GM11168 (cell line): ENCODE results near the gene MSX1.

Source experiments
- in situ Hi-C: fragments of 300-500 bp; cut with MboI; formaldehyde crosslinking; loops from one replicate; pipeline ENCODE4 v1.12.0; 2022; ENCODE audit warnings: low sequenced_read_pairs; ENCODE audit not compliant: unreplicated experiment

The MSX1 gene

DNA sequence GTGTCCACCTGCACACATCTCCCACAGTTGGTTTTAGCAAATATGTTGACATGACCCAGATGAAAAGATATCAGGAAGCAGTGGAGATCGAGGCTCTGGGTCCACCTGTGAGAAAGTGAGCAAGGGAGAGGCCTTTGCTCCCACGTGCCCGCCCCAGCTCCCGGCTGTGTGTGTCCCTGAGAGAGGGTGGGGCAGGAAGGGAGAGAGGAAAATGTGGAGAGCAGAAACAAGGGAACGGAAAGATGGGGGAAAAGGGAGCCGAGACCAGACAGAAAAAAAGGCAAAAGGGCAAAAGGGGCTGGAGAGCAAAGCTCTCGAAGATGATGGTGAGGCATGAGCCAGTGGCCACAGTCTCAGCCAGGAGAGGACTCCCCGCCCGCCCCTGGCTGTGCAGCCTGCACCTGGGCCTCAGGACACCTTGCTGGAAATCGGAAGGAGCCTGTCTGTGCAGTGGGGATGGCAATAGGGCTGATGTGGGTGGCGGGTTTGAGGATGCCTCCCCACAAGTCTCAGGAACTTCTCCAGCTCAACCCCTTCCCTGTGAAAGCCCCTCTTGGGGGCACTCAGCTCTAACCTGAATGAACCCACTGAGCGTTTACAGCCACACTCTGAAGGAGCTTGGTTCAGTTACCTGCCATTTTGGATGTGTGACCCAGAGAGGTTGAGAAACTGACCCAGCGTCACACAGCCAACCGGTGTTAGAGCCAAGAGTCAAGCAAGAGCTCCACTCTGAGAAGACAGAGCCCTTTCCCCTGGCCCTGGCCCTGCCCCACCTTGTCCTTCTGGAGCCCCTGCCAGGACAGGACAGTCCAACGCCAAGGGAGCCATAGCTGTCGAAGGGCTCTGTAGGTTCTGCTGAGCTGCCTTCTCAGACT is 20.3 kb upstream of the MSX1 start:
- in situ Hi-C loops: no loop called here

DNA sequence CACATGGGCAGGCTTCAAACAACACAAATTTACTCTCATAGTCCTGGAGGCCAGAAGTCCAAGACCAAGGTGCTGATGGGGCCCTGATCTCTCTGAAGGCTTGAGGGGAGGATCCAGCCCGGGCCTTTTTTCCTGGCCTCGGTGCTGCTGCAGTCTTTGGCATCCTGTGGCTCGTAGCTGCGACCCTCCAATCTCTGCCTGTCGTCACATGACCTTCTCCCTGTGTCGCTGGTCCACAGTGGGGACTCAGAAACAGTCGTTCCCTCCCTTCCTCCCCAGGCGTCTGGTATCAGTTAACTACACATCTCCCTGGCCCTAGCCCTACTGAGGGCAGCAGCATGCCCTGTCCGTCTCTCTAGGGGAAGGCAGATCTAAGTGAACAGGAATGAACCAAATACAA is 19.1 kb upstream of the MSX1 start:
- in situ Hi-C loops: no loop called here

- in situ Hi-C loops: no loop called here
These were observed 18.3 kb upstream of the MSX1 start for GRCh38 chr4:4841156-4841555.

- in situ Hi-C loops: no loop called here
These were observed 16.7 kb upstream of the MSX1 start for GRCh38 chr4:4842476-4843441.

DNA sequence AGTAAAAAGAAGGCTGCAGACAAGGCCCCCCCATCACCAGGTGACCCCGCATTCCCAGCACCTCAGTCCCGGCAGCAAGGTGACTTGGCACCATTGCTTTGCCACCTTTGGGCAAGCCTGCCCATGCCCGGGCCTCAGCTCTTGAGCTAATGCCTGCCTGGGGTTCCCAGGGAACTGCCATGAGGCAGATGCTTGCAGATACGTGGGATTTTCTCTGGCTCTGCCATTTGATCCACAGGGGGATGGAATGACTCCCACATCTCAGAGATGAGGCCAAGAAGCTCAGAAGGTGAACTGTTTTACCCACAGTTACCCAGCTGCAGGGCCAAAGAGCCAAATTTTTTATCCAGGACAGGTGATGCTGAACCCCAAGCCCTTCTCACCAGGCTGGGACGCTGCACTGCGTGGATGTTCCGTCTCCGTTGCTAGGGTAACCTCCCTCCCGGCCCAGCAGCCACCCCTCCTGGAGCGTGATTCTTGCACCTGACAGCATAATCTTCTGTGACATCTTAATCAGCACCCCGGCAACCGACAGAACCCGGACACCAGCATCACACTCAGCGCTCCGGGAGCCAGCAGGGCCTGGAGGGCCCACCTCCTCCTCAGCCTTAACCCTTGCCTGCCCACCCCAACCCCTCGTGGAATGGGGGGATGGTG is 15.7 kb upstream of the MSX1 start:
- in situ Hi-C loops: no loop called here

DNA sequence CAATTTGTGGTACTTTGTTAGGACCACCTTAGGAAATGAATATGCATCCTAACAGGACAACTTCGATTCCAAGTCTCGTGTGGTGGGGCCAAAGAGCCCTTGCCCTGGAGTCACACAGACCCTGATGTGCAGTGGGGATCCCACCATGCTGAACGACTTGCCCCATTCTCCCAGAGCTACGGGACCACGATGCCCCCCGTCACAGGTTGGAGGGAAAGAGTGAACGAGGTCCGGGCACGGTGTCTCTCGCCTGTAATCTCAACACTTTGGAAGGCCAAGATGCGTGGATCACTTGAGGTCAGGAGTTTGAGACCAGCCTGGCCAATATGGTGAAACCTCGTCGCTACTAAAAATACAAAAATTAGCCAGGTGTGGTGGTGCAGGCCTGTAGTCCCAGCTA is 14.4 kb upstream of the MSX1 start:
- in situ Hi-C loops: no loop called here

- in situ Hi-C loops: no loop called here
These were observed 12.5 kb upstream of the MSX1 start for GRCh38 chr4:4847011-4847410.

GRCh38 chr4:4848540-4848939 is 10.9 kb upstream of the MSX1 start:
- in situ Hi-C loops: no loop called here

DNA sequence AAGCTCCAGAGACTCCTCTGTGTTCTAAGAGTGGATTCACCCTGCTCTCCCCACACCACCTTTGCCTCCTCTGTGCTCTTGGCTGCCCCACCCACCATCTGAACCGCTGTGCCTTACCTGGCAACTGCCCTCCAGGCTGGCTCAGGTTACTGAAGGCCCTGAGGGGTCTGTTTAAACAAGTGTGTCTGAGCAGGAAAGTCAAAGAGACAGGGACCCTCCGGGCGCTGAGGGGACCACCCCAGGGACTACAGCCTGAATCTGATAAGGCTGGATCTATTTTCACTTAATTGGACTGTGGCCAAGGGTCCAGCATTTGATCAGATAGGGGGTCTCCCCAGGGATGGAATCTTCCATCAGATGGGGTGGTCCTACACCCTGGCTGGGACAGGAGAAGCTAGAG is 10.4 kb upstream of the MSX1 start:
- in situ Hi-C loops: no loop called here

DNA sequence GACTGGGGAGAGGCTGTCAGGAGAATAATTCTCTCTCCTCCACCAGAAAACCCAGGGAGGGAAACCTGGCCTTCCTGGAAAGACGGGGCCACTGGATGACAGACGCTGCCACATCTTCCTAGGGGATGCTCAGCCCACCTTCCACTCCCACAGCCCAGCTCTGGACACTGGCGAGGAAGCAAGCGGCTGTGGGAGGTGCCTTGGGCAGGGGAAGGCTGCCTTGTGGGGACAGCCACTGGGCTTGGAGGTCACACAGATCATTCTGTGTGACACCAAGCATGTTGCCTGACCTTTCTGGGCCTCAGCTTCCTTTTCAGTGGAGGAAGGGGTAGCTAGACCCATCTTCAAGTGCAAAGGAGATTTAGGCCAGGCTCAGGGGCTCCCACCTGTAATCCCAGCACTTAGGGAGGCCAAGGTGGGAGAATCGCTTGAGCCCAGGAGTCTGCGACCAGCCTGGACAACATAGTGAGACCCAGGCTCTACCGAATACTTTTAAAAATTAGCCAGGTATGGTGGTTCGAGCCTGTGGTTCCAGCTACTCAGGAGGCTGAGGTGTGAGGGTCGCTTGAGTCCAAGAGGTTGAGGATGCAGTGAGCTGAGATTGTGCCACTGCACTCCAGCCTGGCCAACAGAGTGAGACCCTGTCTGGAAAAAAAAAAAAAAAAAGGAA is 9.8 kb upstream of the MSX1 start:
- in situ Hi-C loops: no loop called here

DNA sequence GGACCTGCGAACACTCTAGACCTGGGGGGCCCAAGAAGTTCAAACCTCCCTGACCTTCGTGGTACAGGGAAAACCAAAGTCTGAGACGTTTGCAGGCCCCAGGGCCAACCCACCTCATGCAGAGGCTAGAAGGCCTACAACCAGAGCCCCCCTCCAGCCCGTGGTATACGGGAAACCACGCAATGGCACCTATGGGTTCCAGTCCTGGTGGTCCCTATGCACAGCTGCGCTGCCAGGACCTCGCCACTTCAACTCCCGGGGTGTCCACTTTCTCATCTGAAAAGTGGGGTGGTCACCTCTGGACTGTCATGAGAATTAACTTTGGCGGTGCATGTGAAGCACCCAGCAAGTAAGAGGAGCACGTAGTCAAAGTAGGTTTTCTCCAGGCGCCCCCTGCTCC is 8.4 kb upstream of the MSX1 start:
- in situ Hi-C loops: no loop called here

DNA sequence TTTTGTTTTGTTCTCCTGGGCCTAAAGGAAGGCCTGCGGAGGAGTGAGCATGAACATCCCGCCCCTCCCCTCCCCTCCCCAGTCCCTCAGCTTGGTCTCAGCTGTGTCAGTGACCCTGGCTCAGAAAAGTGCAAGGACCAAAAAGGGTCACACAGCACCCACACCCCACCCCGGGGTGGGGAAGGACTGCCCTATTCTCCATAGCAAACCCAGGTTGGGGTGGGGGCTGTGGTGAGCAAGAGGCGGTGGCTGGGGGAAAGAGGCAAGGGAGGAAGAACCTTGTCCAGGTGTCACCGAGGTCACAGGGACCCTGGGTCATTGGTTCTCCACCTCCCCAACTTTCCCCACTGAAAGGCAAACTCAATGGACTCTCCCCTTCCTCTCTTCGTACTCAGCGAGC is 7.6 kb upstream of the MSX1 start:
- in situ Hi-C loops: no loop called here

GRCh38 chr4:4852591-4853362 is 6.7 kb upstream of the MSX1 start:
- in situ Hi-C loops: no loop called here

DNA sequence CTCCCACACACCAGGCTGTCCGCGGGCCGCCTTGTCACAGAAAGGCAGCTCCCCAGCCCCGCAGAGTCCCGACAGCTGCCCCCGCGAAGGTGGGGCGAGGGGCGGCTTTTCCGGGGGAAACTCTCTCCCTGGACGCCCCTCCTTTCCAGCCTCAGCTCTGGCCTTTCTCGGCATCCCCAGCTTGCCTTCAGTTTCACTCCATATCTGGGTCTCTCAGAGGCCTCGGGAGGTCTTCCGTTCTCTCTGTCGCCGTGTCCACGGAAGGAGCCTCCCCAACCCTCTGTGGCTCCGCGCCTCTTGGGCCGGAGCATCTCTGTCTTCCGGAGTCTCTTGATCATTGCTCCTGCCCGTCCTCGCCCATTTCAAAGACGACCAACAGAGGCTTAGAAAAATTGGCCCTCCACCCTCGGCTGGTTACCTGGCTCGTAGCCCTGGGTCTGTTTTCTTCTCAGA is 6.1 kb upstream of the MSX1 start:
- in situ Hi-C loops: no loop called here

- in situ Hi-C loops: no loop called here
These were observed 5.4 kb upstream of the MSX1 start for GRCh38 chr4:4853921-4854648.

- in situ Hi-C loops: no loop called here
These were observed 4.7 kb upstream of the MSX1 start for GRCh38 chr4:4854649-4855295.

- in situ Hi-C loops: no loop called here
These were observed 4.0 kb upstream of the MSX1 start for GRCh38 chr4:4855301-4856070.
